Measurements from ENCODE around the gene ZNF692.

Gene ZNF692

DNA sequence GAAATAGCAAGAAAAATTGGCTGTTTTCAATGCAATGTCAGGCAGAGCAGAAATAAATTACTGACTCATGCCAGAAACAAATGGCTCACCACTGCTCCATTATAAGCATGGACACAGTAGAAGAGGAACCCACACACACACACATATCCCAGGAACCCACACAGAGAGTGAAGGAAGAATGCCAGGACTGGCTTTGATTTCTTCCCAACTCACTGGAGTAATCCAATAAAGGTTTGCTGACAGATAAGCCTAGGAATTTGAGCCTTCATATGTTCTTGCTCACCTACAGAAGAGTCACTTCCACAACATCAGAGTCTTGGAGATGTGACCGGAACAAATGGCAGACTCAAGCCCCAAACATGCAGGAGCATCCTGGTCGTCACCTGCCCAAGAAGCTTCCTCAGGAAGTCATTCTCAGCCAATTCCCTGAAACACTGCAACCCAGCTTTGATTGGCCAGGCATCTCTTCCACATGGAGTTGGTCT lies 35.3 kb downstream of the ZNF692 start:
- no peak for DNase-seq

DNA sequence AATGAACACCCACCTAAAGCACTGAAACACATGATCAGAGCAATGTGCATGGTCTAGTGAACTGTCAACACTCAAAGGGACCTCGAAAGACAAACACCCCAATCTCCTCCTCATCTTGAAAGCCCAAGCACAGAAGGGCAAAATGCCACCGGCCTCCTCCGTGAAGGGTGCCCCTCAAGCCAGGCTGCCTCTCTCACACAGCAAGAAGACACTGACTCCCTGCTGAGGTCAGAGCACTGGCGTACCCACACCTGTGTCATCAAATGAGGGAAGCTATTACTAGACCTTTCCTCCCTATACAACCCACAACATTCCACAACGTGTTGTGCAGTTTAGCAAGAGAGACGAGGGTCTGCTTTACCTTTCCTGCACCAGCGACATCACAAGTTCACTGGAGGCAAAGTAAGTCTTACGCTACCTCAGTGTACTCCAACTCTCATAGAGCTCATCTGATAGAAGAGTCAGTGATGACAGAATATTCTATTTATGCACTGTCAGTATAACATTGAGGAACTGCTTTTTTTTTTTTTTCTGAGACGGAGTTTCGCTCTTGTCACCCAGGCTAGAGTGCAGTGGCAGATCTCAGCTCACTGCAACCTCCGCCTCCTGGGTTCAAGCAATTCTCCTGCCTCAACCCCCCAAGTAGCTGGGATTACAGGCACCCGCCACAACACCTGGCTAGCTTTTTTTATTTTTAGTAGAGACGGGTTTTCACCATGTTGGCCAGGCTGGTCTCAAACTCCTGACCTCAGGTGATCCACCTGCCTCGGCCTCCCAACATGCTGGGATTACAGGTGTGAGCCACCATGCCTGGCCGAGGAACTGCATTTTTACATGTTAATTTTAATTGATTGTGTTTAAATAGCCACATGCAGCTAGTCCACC lies 36.5 kb downstream of the ZNF692 start:
- DNase-seq, result no peak

DNA sequence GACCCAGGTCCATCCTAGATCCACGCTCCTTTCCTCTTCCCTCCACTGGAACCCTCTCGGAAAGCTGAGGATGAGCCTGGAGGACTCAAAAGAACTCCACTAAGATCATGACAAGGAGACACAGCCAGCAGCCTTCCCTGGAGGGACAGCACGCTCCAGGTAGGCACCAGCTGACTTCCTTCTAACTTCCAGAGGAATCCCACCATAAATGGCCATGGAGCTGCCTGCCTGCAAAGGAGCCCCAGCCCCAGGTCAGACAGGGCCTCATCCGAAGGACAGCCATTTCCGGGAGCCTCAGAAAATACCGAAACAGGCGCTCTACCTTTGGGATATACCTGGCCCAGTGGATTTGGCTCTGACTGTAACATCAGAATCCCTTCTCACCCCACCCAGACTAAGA lies 37.2 kb downstream of the ZNF692 start:
- no peak for DNase-seq

DNA sequence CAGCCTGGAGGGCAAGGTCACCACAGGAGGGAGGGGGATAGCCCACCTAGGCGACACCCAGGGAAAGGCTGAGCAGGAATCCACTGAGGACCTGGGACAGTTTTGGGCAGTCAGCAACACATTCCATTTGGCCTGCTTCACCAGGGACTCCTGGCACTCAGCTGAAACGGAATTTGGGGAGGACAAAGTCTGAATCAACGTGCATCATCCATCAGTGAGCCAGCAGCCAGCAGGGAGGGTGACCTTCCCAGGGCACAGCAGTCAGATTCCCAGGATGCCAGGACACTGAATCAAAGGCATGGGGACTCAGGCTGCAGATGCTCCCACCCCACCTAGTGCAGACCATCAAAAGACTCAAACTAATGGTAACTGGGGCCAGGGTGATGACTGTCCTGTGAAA lies 37.8 kb downstream of the ZNF692 start:
- no peak for DNase-seq

DNA sequence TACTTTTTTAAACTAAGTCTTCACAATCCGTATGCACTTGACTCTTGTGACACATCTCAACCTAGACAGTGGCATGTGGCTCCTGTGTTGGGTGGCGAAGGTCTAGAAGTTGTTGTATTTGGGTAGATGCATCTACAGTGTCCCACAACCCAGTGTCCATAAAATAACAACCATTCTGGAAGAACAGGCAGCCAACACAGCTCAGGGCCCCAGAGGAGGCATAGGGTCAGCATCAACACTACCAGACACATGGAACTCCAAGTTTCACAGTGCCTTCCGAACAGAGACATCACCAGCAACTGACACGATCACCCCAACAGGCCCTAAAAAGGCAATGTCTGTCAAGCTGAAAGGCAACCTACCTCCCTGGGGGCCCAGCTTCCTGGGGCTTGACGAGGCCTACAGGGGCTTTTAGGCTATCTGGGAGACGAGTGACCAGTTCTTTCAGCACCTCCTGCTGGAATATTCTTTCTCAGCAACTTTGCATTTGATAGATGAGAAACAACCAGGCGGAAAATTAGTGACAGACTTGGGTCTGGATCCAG lies 38.8 kb downstream of the ZNF692 start:
- no peak for DNase-seq

DNA sequence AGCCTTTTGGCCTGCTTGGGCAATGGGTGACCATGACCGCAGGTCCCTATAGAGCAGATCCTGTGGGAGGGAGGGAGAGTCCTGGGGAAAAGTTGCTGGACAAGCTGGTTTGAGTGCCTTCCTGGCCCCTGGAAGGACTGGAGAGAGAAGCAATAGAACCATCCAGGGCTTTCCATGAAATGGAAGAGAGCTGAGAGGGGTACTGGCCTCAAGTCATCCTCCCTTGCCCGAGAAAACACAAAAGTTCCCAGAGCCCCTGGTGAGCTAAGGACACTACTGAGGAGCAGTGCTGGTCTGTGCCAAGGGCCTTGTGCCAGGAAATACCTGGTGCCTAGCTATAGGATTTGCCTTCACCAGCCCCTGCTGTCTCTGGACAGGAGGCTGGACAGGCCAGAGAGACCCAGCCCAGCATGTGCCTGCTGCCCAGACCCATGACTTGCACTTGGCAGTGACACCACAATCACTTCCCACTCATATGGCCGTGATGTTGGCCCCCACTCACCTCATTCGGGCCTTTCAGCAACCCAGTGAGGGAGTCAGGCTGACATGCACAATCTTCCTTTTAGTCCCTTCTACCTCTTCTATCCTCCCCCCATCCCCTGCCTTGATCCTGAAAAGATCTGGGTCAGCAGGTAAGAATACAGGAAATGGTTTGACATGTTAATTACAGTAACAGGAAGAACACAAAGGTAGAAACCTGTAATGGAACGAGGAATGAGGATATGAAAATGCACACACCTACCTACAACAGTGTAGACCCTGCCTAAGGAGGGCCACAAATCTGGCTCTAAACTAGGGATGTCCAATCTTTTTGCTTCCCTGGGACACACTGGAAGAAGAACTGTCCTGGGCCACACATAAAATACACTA lies 40.1 kb downstream of the ZNF692 start:
- no peak for DNase-seq

DNA sequence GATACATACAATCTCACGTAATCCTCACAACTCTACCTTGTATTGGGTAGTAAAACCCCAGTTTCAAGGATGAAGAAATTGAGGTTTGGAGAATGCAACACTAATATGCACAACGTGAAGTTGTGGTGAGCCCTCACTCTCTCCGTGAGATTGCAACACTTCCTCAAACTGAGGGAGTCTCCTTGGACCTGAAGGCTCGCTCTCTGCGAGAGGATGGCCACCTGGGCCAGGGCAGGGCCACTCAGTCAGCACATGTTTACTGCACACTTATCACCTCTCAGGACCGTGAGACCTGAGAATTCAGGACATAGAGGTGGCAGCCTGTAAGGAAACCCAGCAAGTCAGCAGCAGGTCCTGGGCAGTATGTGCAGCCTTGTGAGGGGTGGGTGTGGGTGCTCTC lies 41.8 kb downstream of the ZNF692 start:
- DNase-seq, result no peak

DNA sequence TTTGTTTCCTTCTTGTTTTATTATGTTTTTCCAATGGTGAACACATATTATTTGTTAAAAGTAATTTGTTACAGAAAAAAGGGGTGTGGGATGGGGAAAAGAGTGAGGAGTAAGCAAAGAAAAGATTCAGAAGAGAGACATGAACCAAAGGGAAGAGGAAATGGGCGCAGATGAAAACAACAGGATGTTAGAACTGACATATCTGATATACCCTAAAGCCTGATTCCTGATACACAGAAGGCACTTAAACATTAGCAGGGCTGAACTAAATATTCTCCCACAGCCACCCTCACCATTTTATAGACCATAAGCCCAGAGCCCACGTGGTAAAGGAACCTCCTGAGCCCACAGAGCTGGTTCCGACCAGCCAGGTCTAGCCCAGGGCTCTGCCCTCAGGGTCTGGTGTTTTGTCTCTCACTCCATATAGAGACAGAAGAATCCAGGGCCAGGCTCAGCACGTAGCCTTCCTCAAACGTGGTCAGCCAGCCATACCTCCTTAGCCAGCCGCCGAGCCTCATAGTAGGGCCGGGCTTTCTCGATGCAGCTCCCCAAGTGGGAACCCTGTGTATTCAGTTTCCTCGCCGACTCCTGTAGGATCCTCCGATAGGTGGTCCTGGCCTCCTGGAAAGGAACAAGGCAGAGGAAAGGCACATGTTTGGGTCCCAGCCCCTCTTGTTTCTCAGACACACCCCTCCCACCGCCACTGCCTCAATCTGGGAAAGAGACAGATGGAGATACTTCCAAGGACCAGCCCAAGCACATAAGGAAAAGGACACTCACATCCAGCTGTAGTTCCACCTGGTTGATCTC lies 42.6 kb downstream of the ZNF692 start:
- no peak for DNase-seq

DNA sequence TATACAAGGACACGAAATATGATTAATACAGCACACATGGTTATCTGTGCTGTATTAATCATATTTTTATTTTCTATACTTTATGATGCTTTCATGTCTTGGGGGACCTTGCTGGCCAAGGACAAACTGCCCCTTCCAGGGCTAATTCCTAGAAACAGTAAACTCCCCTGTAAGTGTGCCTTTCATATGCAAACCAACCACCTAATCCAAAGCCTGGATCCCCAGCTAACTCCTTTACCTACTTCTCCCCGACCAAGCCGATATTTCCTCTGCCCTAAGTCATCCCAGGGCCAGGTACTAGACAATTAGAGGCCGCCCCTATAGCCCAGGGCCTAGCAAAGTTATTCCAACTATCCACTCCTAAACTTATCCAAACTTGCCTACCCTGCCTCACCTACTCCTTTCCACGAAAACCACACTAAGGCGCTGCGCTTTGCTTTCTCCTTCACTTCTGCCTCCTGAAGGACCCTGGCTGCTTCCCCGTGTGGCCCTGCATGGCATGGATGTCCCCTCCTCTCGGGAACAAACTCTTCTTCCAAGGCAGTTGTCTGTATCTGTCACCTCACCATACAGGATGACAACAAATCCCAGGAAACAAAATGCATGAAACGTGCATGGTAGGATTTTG lies 43.4 kb downstream of the ZNF692 start:
- DNase-seq, result no peak

DNA sequence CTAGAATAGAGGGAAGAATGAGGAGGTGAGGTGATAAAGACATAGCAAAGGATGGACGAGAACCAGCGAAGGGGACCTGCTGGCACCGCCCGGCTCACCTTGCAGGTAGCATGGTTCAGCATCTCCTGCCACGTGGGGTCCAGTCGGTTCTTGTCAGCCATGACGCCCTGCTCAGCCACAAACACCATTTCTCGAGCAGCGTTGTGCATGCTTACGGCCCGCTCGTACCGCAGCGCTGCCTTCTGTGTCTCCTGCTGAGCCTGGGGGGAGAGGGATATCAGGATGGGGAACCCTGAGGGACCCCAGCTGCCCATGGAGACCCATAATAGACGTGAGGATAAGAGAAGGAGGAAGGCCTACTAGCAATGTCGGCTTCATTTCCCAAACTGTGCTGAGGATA lies 44.5 kb downstream of the ZNF692 start:
- no peak for DNase-seq

DNA sequence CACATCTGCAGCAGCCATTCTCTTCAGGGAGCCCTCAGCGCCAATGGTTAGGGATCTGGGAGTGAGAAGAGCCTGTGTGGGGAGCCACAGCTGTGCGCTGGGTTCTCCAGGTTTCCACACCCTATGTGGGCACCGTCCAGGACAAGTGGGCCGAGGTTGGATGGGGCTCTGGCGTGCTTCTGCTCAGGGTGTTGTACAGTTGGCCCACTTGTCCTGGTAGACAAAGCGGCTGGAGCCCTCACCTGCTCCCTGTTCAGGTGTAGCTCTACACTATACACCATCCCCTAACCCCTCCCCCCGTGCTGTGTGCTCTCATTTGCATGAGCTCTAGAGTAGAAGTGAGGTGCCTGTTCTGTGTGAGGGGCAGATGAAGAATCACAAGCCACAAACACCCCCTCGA lies 45.3 kb downstream of the ZNF692 start:
- DNase-seq, result no peak

DNA sequence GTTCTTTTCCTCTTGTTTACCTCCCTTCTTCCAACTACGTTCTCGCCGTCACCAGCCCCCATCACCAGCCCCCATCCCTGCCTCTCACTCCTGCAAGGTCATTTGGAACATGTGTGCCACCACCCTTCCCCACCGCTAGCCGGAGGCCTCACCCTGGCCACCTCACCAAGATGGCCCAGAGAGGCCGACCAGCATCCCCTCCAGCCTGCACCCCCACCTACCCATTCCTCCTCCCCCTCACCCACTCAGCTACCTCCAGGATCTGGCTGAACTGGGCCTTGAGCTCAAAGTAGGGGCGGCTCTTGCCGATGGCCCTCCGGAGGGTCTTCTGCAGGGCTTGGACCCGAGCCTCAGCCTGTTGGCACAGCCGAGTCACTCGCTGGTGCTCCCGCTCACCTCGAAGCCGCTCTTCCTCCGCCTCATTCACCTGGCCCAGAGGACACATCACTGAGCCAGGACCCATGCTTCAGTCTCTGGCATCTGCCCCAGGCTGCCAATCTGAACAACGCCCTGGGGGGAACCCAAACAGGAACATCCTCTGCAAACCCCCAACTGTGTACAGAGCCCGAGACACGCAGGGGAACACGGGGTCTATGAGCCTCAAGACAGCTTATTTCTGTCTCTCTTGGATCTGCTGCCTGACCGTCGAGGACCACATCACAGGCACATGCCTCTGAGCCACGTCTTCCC lies 46.0 kb downstream of the ZNF692 start:
- no peak for DNase-seq

DNA sequence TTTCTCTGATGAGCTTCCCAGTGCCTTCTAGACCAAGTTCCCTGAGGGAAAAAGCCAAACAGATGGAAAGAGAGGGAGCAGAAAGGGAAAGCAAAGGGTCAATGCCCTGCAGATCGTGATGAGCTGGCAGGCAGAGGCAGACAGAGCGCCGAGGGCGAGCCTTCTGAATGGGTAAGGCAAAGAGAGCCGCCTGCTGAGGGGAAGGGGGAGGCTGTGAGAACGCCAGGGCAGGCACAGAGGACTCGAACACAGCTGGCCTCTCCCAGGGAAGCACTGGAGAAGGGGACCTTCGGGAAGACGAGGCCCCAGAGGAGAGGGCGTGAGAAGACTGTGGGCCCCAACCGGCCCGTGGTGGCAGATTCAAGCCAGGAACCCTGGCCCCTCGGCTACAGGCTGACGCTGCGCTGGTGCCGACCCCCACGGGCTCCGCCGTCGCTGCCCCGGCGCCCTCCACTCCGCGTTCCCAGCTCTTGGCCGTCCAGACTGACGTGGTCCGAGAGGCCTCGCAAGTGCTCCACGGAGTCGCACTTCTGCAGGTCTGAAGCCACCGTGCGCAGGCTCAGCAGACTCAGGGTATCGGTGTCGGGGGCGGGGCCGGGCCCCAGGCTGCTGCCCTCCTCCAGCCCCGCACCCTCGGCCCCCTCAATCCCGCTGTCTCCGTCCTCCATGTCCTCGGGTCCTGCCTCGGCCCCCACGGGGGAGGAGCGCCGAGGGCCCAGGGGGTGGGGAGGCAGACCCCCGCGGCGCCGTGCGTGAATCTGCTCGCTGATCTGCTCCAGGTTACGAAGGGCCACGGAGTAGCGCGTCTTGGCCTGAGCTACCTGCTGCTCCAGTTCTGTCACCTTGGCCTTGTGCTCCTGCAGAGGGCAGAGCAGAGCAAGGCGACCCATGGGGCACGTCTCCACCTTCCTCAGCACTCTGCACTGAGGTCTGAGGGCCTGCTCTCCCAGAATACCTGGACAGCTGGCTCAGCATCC lies 47.1 kb downstream of the ZNF692 start:
- no peak for DNase-seq

DNA sequence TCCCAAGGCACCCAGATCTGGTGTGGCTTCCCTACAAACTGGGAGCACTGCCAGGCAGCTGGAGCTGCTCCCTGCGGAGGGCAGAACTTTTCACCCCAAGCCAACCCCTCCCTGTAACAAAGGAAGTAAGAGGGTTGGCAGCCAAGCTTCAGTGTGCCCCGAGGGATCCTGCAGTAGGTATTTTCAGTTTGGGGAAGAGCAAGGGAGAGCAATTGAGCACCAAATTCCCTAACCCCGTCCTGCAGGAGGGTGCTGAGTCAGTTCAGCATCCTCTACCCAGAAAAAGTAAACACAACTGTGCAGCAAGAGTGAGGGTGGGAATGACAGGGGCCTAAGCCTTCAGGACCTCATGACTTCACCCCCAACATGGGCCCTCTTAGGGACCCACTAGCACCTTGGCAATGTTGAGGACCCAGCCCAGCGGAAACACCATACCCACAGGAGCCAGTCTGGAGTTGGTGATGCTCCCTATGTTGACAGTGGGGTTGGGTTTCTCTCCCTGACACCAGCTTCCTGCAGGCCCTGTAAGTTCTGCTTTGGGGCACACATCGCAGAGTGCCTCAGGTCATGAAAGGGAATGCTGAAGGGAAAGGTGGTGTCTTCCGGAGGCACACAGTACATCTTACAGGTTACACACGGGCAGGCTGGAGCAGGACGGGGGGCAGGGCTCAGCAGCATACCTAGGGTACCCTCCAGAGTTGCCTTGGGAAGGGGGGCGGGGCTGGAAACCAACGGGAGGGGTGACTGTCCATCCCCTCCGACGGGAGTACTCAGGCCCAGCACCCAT lies 48.0 kb downstream of the ZNF692 start:
- DNase-seq, result no peak

DNA sequence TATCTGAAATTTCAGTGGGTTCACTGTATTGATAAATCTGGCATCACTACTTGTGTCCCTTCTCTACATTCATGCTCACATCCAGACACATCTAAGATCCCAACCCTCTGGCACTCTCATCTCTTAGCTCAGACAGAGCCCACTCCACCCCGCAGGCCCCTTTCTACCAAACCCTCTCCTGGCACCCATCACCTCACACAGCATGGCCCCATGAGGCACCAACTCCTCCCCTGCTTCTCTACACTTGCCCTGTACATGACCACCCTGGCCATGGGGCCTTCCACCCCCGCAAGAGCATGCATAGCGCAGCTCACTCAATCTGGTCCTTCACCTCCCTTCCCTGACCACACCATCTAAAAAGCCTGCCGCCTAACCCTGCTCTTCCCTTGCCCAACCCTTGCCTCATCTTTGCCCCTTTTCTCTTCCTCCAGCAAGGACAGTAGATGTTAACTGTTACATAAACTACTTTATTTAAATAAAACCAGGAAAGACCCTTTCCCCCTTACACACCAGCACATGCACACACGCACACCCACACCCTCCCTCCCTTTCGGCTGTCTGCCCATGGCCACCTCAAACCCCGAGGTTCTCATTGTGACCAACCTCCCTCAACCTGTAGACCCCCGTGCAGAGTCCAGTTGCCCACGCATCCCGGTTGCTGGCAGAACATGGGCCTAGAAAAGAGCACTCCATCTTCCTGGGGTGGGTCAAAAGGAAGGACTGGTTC lies 48.7 kb downstream of the ZNF692 start:
- DNase-seq, result no peak

DNA sequence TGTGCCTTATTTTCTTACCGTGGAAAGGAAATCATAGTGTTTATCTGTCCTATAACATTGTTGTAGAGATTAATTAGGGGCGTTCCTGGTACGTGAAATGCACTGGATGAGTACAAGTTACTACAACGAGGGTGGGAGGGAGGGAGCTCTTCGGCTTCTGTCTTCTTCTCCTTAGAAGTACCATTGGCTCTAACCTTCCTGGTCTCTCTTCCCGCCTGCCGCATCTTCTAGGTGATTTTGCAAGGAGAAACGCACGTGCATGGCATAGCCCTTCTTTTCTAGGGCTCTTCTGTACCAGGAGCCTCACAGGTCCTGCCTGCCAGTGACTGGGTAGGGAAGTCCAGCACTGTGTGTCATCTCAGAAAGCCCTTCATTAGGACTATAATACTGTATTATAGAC lies 50.0 kb downstream of the ZNF692 start:
- no peak for DNase-seq

DNA sequence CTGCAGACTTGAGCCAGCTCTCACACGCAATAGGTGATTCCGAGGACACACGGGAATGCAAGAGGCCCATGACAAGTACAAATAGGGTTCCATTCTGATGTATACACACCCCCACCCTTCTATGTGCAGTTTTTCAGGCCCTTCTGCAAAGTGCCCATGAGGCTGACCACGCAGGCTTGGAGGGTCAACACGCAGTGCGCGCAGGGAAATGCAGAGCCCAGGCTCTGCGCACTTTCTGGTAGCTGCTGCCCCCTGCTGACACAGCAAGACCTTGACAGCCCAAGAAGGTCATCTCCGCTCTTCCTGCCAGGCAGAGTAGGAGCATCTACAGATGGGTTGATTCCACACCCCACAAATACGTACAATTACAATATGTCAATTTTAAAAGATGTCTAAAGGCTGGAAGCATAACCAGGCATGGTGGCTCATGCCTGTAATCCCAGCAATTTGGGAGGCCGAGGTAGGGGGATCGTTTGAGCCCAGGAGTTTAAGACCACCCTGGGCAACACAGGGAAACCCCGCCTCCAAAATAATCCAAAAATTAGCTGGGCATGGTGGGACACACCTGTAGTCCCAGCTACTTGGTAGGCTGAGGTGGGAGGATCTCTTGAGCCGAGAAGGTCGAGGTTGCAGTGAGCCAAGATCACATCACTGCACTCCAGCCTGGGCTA lies 51.7 kb downstream of the ZNF692 start:
- DNase-seq, result peak; percentile 38

DNA sequence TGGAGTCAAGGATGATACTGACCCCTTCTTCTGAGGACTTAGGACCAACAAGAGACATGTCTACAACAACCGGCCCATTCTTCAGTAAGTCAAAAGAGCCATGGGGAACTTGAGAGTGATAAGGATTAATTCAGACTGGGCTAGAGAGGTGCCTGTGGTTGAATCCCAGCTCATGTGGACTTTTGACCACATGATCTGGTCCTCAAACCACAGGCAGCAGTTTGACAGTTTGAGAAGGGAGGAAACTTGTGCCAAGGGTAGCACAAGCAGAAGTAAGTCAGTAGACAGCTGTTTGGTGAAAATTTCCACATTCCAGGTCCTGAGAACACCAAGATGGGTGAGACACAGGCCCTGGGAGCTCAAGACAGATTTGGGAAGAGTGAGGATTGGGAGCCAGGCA lies 53.0 kb downstream of the ZNF692 start:
- DNase-seq, result no peak

Measured in activated naive CD4-positive, alpha-beta T cell treated with Interleukin-2 at 50 U/mL for 16 hours (primary cell).